Endothelial cell of hepatic sinusoid (primary cell): ENCODE results near the gene RTF1.

Experiments
- in situ Hi-C: cut with HindIII; loops from 2 replicates; pipeline ENCODE4 v1.10.0; 2017; ENCODE audit warnings: low sequenced_read_pairs

Gene RTF1

DNA sequence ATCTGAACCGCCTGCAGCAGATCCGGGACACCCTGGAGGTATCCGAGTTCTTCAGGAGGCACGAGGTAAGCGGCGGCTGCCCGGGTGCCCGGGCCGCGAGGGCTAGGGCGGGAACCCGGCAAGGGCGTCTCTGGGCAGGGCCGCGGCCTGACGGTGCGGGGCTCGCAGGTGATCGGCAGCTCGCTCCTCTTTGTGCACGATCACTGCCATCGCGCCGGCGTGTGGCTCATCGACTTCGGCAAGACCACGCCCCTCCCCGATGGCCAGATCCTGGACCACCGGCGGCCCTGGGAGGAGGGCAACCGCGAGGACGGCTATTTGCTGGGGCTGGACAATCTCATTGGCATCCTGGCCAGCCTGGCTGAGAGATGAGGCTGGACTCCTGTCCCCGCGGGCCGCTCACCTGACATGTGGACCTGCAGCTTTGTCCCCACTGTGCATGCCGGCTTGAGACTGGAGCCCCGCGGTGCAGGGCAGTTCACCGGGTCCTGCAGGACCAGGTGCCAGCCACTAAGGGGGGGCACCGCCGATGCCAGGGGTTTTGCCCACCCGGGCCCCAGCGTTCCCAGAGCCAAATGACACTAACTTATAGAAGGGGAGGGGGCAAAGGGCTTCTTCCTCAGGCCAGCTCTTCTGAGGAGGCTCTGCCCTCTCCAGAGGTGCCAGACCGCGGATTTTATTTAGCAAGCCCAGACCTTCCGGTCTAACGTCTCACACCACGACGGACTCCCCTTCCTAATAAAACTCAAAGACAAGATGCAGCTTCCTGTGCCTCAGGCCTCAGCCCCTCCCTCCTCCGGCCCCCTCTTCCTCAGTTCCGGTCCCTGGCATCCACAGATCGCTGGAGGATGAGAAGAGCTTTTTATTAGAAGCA lies 86.1 kb downstream of the RTF1 start:
- in situ Hi-C loops, result no loop called here

DNA sequence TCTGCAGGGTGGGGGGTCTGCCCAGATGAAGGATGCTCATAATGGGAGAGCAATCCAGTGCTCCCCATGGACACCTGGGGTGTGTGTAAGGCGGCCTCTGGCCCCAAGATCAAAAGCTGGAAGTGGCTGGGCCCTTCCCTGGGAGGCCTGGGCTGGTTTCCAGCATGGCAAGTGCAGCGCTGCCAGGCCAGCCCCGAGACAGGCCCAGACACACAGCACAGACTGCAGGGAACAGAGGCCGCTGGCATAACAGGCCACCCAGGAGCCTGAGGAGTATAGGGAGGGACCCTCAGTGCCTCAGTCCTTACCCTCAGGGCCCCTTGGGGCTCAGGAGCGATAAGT lies 86.7 kb downstream of the RTF1 start:
- in situ Hi-C loops, result no loop called here

GRCh38 chr15:41504751-41505492 lies 88.0 kb downstream of the RTF1 start:
- in situ Hi-C loops, result no loop called here

DNA sequence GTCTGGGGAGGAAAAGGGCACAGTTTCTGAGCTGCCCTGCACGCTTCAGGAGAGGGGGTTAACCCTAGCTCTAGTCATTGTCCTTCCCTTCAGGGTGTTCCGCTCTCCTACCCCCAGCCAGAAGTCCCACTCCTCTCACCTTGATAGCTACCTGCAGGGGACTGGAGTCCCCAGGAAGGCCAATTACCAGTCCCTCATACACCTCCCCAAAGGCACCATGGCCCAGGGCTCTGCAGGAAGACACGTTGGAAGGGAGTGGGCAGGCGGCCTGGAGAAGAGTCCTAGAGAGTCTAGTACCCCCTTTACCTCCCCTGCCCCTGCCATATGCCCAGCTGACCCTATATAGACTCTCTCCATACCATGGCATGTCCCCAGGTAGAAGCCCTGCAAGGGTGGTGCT lies 88.9 kb downstream of the RTF1 start:
- in situ Hi-C loops, result no loop called here

GRCh38 chr15:41506796-41507341 lies 90.0 kb downstream of the RTF1 start:
- in situ Hi-C loops, result no loop called here

GRCh38 chr15:41507820-41508290 lies 91.0 kb downstream of the RTF1 start:
- in situ Hi-C loops, result no loop called here

GRCh38 chr15:41510728-41511127 lies 93.8 kb downstream of the RTF1 start:
- in situ Hi-C loops, result no loop called here

DNA sequence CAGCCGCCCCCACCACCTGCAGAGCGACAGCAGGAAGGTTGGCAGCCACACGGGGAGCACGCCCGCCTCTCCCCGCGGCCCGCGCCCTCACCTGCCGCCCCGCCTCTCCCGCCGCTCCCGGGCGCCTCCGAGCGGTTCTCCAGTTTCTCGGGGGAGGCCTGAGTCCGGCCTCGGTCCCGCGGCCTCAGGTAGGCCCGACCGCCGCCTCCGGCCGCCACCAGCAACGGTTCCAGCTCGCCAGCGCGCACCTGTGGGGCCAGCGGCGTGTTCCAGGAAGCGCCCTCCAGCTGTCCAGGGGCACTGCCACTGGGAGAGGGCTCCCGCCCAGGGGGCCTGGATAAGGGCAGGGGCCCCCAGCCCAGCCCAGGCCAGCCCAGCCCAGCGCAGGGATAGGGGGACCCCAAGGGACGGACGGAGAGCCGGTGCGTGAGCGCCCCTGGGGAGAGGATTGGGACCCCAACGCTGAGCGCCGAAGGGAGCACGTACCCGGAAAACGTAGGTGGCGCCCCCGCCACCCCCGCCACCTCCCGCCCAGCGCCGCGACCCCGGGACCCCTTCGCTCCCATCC lies 94.5 kb downstream of the RTF1 start:
- in situ Hi-C loops, result no loop called here

DNA sequence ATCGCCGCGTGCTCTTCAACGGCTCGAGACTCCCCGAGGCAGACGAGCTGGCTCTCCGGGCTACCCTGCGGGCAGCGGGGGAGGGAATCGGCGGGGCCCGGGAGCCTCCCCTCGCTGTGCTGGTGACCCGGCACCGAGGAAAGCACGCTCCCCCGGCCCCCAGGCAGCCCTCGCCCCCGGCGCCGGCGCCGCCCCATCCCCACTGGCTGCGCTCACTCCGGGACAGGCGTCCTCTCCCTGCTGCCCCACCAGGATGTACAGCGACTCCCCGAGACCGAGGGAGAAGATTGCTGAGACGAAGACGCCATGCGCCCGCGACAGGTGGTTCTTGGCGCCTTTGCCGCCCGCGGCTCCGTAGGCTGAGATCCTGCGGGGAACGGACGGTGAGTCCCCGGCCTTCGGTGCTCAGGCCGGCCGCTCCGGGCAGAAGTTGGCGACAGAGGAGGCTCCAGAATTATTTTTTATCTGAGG lies 95.0 kb downstream of the RTF1 start:
- in situ Hi-C loops, result no loop called here

DNA sequence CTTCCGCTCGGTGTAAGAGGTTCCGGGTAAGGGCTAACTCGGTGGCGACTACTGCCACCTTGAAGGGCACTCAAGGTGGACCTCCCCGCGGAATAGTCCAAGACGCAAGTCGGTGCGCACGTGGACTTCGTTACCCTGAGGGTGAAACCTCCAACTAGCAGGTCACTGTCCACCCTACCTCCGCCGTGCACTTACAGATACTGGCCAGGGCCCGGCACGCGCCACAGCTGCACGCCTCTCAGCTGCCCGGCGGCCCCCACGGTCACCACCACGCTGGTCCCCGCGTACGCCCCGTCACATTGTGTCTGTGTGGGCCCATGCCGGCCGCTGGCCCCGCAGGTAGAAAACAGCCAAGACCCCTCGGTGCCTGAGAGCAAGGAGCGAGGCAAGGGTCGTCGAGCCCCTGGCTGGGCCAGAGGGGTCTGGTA lies 95.6 kb downstream of the RTF1 start:
- in situ Hi-C loops, result no loop called here

DNA sequence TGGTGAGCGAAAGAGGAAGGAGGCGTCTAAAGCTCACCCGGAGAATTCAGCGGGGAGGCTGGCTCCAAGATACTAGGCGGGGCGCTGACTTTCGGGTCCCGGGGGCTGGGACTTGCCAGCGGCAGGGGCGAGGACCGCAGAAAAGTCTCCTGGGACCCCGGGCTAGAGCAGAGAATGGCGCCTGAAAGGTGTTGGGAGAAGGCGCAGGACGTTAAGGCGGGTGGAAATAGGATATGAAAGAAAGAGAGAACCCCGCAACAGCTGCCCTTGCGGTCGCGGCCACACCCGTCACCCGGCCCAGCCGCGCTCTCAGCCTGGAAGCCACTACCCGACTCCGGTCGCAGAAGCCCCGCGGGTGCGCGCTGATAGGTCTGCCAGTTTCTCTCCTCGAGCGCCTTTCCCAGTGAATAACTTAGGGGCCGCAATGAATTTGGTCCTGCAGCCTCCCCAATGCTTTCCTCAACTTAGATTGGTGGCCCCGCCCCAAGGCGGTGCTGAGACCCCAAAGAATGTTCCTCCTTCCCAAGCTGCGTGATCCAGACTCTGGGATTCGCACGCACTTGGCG lies 96.1 kb downstream of the RTF1 start:
- in situ Hi-C loops, result no loop called here

GRCh38 chr15:41513506-41514227 lies 96.8 kb downstream of the RTF1 start, which contains the start of gene LTK:
Gene LTK, minus strand, starts transcription at chr15:41513827. Its CDS starts 118 bp downstream, at chr15:41513709.
- in situ Hi-C loops, result no loop called here

GRCh38 chr15:41517895-41518449 lies 101.1 kb downstream of the RTF1 start:
- in situ Hi-C loops, result no loop called here

DNA sequence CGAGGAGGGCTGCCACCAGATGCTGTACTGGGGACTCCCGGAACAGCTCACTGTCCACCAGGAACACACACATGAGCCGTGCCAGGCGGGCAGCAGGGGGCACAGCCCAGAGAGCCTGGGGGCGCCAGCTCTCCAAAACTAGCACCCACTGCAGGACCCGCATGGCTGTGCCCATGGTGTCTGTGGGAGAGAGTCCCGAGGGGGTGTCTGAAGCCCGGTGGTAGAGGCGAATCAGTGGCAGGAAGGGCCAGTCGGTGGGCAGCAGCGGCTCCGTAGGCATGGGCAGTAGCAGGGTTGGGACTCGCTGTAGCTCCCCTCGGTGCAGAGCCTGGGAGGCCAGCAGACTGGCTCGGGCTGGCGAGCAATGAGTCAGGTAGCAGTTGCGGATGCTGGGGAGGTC lies 103.7 kb downstream of the RTF1 start:
- in situ Hi-C loops, result no loop called here

DNA sequence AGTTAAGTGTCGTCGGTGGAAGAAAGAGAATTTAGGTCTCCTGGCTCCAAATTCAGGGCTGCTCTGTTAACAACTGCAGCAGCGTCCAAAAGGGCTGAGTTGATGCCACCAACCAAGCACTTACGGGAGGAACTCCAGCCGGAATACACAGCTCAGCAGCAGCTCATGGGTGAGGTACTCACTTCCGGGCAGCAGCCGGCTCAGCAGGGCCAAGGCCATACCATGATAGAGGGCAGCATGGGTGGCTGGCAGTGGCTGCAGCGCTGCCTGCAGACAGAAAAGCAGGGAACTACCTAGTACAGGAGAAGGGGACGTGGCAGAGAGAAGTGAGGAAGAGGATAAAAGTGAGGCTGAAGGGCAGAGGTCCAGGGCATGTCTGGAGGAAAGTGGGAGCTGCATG lies 104.7 kb downstream of the RTF1 start:
- in situ Hi-C loops, result no loop called here

- in situ Hi-C loops, result no loop called here
Measured at GRCh38 chr15:41523097-41523496, 106.2 kb downstream of the RTF1 start.

DNA sequence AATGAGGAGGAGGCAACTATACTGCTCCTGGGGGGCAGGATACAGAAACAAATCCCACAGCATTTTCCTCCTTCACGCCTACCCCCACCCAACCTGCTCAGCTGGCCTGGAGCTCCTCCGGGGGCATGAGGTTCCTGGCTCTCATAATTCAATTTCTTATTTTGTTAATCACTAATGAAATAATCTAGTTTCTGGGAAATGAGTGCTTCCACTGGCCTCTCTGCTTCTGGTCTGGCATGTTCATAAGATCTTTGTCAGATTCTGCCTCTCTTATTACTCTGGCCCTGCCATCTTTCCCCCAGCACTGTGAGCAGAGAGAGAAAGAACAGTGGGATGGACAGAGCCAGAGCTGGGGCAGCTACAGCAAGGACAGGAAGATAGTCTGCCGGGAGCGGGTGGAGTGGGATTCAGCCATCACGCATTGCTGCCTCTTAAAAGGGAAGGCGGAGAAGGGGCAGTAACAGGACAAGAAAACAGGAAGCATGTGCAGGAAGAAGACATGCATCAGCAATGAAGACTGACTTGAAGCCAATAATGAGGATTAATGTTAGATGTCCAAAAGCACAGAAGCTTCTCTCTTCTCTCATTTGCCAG lies 113.6 kb downstream of the RTF1 start:
- in situ Hi-C loops, result no loop called here
